WTC11 (cell line): ENCODE measurements around the gene CDC37L1.

Experiments used
- CTCF ChIP-seq: fragments of 200-600 bp; IDR thresholded peaks from 2 replicates; pipeline ENCODE4 v1.8.0; 2022; ENCODE audit warnings: antibody characterized with exemption
- MLX ChIP-seq: sonication (generic); formaldehyde crosslinking; IDR thresholded peaks from 2 replicates; pipeline ENCODE4 v1.8.1; 2023; ENCODE audit warnings: mild to moderate bottlenecking, missing genetic modification reagents, moderate library complexity
- SP1 ChIP-seq: sonication (generic); formaldehyde crosslinking; conservative IDR thresholded peaks from 2 replicates; pipeline ENCODE4 v1.8.1; 2022; ENCODE audit warnings: missing genetic modification reagents

GRCh38 chr9:4714266-4715016 is 35.1 kb downstream of the CDC37L1 start:
- TF ChIP-seq CTCF (no peak), MLX (no peak), SP1 (CRISPR knock-in tag) (no peak)
